Erythroblast (primary cell): ENCODE data around the gene RERE.

Source experiments
- GATA1 ChIP-seq: IDR thresholded peaks from 2 replicates; pipeline ENCODE4 v1.6.1; 2011; ENCODE audit warnings: low read depth, mild to moderate bottlenecking, control low read depth, low read length, moderate library complexity
- POLR2A ChIP-seq: IDR thresholded peaks from 2 replicates; pipeline ENCODE4 v1.6.1; 2011; ENCODE audit warnings: mild to moderate bottlenecking, low read length

- TF ChIP-seq POLR2A (no peak), GATA1 (no peak)
These were observed 411.4 kb downstream of the RERE start for GRCh38 chr1:8406011-8406410.
